ENCODE data around the gene EYS.

EYS gene

GRCh38 chr6:64777941-64778785 is 928.9 kb downstream of the EYS start:
- Mint-ChIP-seq H3K27me3 (ENCODE audit: low read depth) (no peaks in the 10 kb centered on the region), H3K4me1 (no peaks in the 10 kb centered on the region), H3K36me3 (ENCODE audit: low read depth) (no peaks in the 10 kb centered on the region), H3K27ac (no peak overlapping the region), H3K4me3 (no peak overlapping the region), H3K9me3 (peaks cover 9% of the 10 kb centered on the region)
- TF ChIP-seq CTCF (IDR thresholded peaks at IDR 0.05; ENCODE audit: unreplicated experiment in 3 of 3) = no peak

DNA sequence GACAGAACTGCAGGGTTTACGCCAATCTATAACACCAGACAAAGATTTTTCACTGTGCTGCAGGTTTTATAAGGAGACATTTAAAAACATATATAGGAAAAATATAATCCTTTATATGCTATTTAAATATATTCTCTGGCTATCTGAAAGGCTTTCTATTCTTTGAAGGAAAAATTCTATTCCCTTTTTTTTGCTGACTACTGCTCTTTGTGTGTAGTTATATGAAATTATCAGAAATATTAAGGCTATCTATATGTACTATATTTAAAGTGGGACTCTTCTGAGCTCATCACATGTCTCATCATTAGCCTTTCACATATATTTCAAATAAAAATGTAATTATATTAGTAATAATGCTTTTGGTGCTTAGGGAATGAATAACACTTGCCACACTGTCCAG is 930.7 kb downstream of the EYS start:
- no peak overlapping the region for H3K27ac Mint-ChIP-seq
- no peaks in the 10 kb centered on the region for H3K4me1 Mint-ChIP-seq
- no peaks in the 10 kb centered on the region for H3K27me3 Mint-ChIP-seq (ENCODE audit: low read depth)
- no peak for TF ChIP-seq CTCF (IDR thresholded peaks at IDR 0.05; ENCODE audit: unreplicated experiment in 3 of 3)
- H3K4me3 Mint-ChIP-seq = no peak overlapping the region
- H3K36me3 Mint-ChIP-seq (ENCODE audit: low read depth) = no peaks in the 10 kb centered on the region
- peaks cover 11% of the 10 kb centered on the region for H3K9me3 Mint-ChIP-seq

DNA sequence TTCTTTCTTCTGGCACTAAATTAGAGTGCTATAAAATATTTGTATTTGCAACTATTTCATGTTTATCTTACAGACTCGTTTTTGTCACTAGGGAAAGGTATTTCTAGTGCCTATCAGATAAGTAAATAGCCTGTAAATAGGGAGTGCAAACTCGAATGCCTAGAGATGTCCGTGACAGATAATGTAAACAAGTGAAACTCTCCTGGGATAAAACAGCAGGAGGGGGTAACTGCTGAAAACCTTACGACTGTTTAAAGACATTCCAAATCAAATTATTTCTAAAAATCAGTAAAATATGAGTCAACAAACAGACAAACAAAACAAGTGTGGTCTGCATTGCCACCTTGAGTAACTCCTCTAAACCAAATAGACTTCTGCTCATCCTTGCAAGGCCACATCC is 932.1 kb downstream of the EYS start:
- Mint-ChIP-seq H3K27me3 (ENCODE audit: low read depth) (no peaks in the 10 kb centered on the region), H3K9me3 (peaks cover 11% of the 10 kb centered on the region)

DNA sequence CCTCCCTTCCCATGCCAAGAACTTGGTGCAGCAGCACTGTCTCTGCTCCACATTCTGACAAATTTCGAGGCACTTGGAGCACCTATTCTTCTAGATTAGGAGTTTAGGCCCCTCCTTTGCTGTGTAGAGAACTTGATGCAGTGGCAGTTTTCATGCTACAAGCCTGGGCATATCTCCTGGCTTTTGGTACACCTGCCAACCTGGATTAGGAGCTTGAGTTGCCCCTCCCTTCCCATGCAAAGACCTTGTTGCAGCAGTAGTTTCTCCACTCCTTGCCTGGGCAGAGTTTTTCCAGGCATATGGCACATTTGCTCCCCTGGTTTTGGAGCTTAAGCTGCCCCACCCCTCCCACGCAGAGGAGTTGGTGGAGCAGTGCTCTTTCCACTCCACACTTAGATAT is 956.1 kb downstream of the EYS start:
- H3K27ac Mint-ChIP-seq = no peak overlapping the region
- H3K36me3 Mint-ChIP-seq (ENCODE audit: low read depth) = no peaks in the 10 kb centered on the region
- H3K4me1 Mint-ChIP-seq = no peaks in the 10 kb centered on the region
- TF ChIP-seq CTCF (IDR thresholded peaks at IDR 0.05; ENCODE audit: unreplicated experiment in 3 of 3) = no peak
- H3K9me3 Mint-ChIP-seq = no peaks in the 10 kb centered on the region
- no peaks in the 10 kb centered on the region for H3K27me3 Mint-ChIP-seq (ENCODE audit: low read depth)
- H3K4me3 Mint-ChIP-seq = no peak overlapping the region

More for the DNA sequence above, 932.1 kb downstream of the EYS start:
- TF ChIP-seq CTCF (IDR thresholded peaks at IDR 0.05; ENCODE audit: unreplicated experiment in 3 of 3) = no peak
- no peak overlapping the region for H3K4me3 Mint-ChIP-seq
- H3K27ac Mint-ChIP-seq = no peak overlapping the region
- no peaks in the 10 kb centered on the region for H3K36me3 Mint-ChIP-seq (ENCODE audit: low read depth)
- H3K4me1 Mint-ChIP-seq = no peaks in the 10 kb centered on the region

DNA sequence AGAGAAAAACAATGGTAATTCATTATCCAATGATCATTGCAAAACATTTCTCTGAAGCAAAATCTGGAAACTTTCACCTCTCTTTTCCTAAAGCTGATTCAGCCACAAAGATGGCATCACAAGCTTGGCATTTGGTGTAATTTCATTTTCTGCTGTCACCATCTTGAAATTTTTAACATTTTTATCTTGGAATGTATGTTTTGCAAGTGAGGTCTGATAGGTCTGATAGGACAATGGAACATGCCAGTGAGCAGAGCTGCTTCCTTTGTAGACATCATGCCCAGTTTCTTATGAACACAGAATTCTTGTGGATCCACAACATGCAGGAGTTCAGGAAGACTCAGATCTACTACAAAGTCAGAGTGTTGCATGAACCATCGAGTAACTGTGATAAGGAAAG is 969.6 kb downstream of the EYS start:
- no peaks in the 10 kb centered on the region for H3K9me3 Mint-ChIP-seq
- H3K27me3 Mint-ChIP-seq (ENCODE audit: low read depth) = no peaks in the 10 kb centered on the region
- no peak overlapping the region for H3K4me3 Mint-ChIP-seq
- H3K27ac Mint-ChIP-seq = no peak overlapping the region
- no peak for TF ChIP-seq CTCF (IDR thresholded peaks at IDR 0.05; ENCODE audit: unreplicated experiment in 3 of 3)
- no peaks in the 10 kb centered on the region for H3K4me1 Mint-ChIP-seq
- no peaks in the 10 kb centered on the region for H3K36me3 Mint-ChIP-seq (ENCODE audit: low read depth)

DNA sequence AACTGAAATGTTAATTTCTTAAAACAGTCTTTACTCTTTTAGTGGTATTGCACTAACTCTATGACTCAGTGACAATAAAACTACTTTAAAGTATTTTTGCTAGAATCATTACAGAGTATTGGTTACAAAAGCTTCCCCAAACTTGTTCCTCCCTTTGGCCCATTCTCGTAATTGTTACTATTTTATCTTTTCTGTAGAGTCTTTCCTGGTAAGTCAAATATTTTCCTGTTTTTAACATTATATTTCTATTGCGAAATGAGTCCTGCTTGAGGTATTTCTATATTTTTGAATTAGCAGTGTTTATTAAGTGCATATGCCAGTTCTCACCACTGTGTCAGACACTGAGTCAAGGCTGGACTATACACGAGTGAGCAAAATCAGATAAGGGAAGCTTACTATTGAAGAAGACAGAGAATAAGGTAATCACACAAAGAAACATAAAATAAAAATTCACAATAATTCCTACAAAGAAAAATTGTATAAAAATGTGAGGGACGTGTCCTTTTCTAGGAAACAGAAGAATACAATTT is 970.5 kb downstream of the EYS start:
- TF ChIP-seq CTCF (IDR thresholded peaks at IDR 0.05; ENCODE audit: unreplicated experiment in 3 of 3) = no peak
- no peak overlapping the region for H3K27ac Mint-ChIP-seq
- no peak overlapping the region for H3K4me3 Mint-ChIP-seq
- H3K4me1 Mint-ChIP-seq = no peaks in the 10 kb centered on the region
- no peaks in the 10 kb centered on the region for H3K36me3 Mint-ChIP-seq (ENCODE audit: low read depth)
- H3K27me3 Mint-ChIP-seq (ENCODE audit: low read depth) = no peaks in the 10 kb centered on the region
- H3K9me3 Mint-ChIP-seq = peaks cover under 1% of the 10 kb centered on the region

All from nephron (organoid).